HepG2 (cell line): ENCODE data around the gene RHBDD2. TPM values are rescaled to one million over a fixed set of nuclear protein-coding genes. Genes with fewer than 3 reads are reported as not detected.

Experiments used
- ATAC-seq: fragments of 200-7000 bp; cut with Tn5 transposase; 3 replicates; pipeline ENCODE4 v1.9.1; 2020; ENCODE audit warnings: mild to moderate bottlenecking, moderate library complexity
- BruUV-seq: library from RNA; stranded (reverse); fragments of 400-500 nt; replicated peaks from 2 replicates; lab custom pipeline; 2021; lab: Mats Ljungman, UMichigan
- CTCF ChIA-PET: fragments of 300-600 bp; formaldehyde crosslinking; extraction: SDS; loops from one replicate; lab custom pipeline; 2021; ENCODE audit warnings: low total read pairs, inconsistent platforms, low intra/inter-chr PET ratio; lab: Yijun Ruan, JAX
- POLR2A ChIA-PET: fragments of 350-600 bp; sonication (Branson Sonifier 250); formaldehyde crosslinking; loops from one replicate; lab custom pipeline; 2020; ENCODE audit warnings: antibody characterized with exemption, inconsistent platforms; lab: Yijun Ruan, JAX
- DNase-seq: peaks from one replicate; pipeline ENCODE4 v3.0.0-alpha.2; 2015; ENCODE audit warnings: low spot score
- FAIRE-seq: peaks from 3 replicates; lab custom pipeline; 2011; peaks lifted over from hg19 to GRCh38; lab: Jason Lieb, UNC
- H2AFZ ChIP-seq: one replicate; pipeline ENCODE4 v1.6.1; 2011; ENCODE audit warnings: low read length, inconsistent platforms
- H3K27ac ChIP-seq: fragments of 300-600 bp; 3 replicates; pipeline ENCODE4 v1.8.0; 2011; ENCODE audit warnings: mixed run types, mild to moderate bottlenecking, mixed read lengths, low read length, inconsistent platforms; ENCODE audit not compliant: insufficient read depth; ENCODE audit errors: extremely low read length
- H3K27me3 ChIP-seq, 2 experiments: fragments of 200-600 bp in 1 of 2; 2 replicates in 1 of 2; 3 replicates in 1 of 2; pipeline versions ENCODE4 v1.6.0 to v1.8.0; 2011; ENCODE audit warnings: low read length in 2 of 2, mild to moderate bottlenecking in 2 of 2, moderate library complexity in 2 of 2, inconsistent platforms in 1 of 2; ENCODE audit not compliant: insufficient read depth in 2 of 2, control insufficient read depth in 1 of 2
- H3K36me3 ChIP-seq, 2 experiments: fragments of 200-600 bp in 1 of 2; replicated peaks in 1 of 2; 2 replicates in 1 of 2; 3 replicates in 1 of 2; pipeline versions ENCODE4 v1.5.1 to v1.8.0; 2011; ENCODE audit warnings: low read length in 2 of 2, inconsistent platforms in 1 of 2; ENCODE audit not compliant: insufficient read depth in 2 of 2, control insufficient read depth in 1 of 2
- H3K4me1 ChIP-seq: 2 replicates; pipeline ENCODE4 v1.5.1; 2012; ENCODE audit warnings: low read length, inconsistent platforms; ENCODE audit not compliant: insufficient read depth
- H3K4me2 ChIP-seq: 2 replicates; pipeline ENCODE4 v1.6.0; 2011; ENCODE audit warnings: low read depth, low read length, inconsistent platforms
- H3K4me3 ChIP-seq, 3 experiments: fragments of 200-600 bp in 1 of 3; sonication (generic), shearing (Covaris generic) in 1 of 3; replicated peaks in 1 of 3; 2 replicates each; pipeline ENCODE4 v1.5.1; 2011 to 2016; ENCODE audit warnings: low read length in 3 of 3, inconsistent platforms in 2 of 3, low read depth in 2 of 3, mild to moderate bottlenecking in 2 of 3, control low read depth in 1 of 3, mixed read lengths in 1 of 3; ENCODE audit not compliant: insufficient read depth in 1 of 3
- H3K79me2 ChIP-seq: one replicate; pipeline ENCODE4 v1.6.1; 2011; ENCODE audit warnings: low read length, inconsistent platforms; ENCODE audit not compliant: insufficient read depth
- H3K9ac ChIP-seq: 2 replicates; pipeline ENCODE4 v1.6.0; 2011; ENCODE audit warnings: mild to moderate bottlenecking, low read depth, low read length, inconsistent platforms; ENCODE audit not compliant: insufficient read depth
- H3K9me3 ChIP-seq: 2 replicates; pipeline ENCODE4 v1.5.1; 2012; ENCODE audit warnings: mild to moderate bottlenecking, low read length
- H4K20me1 ChIP-seq: 2 replicates; pipeline ENCODE4 v1.6.0; 2011; ENCODE audit warnings: inconsistent platforms, mild to moderate bottlenecking, low read length, moderate library complexity; ENCODE audit not compliant: insufficient read depth
- DDIT3 ChIP-seq: sonication (generic); formaldehyde crosslinking; IDR thresholded peaks from 2 replicates; pipeline ENCODE4 v1.4.0; 2020; ENCODE audit warnings: mild to moderate bottlenecking, missing genetic modification reagents
- EP300 ChIP-seq, 3 experiments: sonication (generic) in 1 of 3; formaldehyde crosslinking in 1 of 3; IDR thresholded peaks; 2 replicates each; pipeline versions ENCODE4 v1.5.1 to v1.6.1; 2011 to 2020; ENCODE audit warnings: low read depth in 2 of 3, low read length in 2 of 3, borderline replicate concordance in 1 of 3, improper control_type of control experiment in 1 of 3, mild to moderate bottlenecking in 1 of 3, missing genetic modification reagents in 1 of 3, moderate library complexity in 1 of 3
- ETV5 ChIP-seq: IDR thresholded peaks from 2 replicates; pipeline ENCODE4 v1.6.1; 2018; ENCODE audit warnings: missing biosample characterization, missing genetic modification reagents, inconsistent platforms, borderline replicate concordance
- FOSL2 ChIP-seq: sonication (generic); formaldehyde crosslinking; IDR thresholded peaks from 2 replicates; pipeline ENCODE4 v1.4.0; 2020; ENCODE audit warnings: missing genetic modification reagents
- HCFC1 ChIP-seq: fragments of 150-350 bp; IDR thresholded peaks from 2 replicates; pipeline ENCODE4 v1.6.1; 2014; ENCODE audit warnings: low read depth, low read length
- JARID2 ChIP-seq: sonication (generic); formaldehyde crosslinking; IDR thresholded peaks from 2 replicates; pipeline ENCODE4 v1.8.1; 2023; ENCODE audit warnings: missing genetic modification reagents, inconsistent platforms; ENCODE audit not compliant: insufficient replicate concordance
- MLXIP ChIP-seq: sonication (generic); formaldehyde crosslinking; IDR thresholded peaks from 2 replicates; pipeline ENCODE4 v1.9.0; 2021; ENCODE audit warnings: missing genetic modification reagents, borderline replicate concordance
- NCOA5 ChIP-seq: sonication (generic); formaldehyde crosslinking; IDR thresholded peaks from 2 replicates; pipeline ENCODE4 v1.4.0; 2020; ENCODE audit warnings: missing genetic modification reagents
- NR1H2 ChIP-seq: sonication (generic); formaldehyde crosslinking; IDR thresholded peaks from 2 replicates; pipeline ENCODE4 v1.8.1; 2022; ENCODE audit warnings: low read depth, missing genetic modification reagents, borderline replicate concordance
- POLR2A ChIP-seq, 2 experiments: IDR thresholded peaks; 2 replicates each; pipeline ENCODE4 v1.6.1; 2011; ENCODE audit warnings: low read depth in 2 of 2, low read length in 2 of 2, mild to moderate bottlenecking in 1 of 2, moderate library complexity in 1 of 2; ENCODE audit not compliant: insufficient read depth in 1 of 2
- PRDM4 ChIP-seq: sonication (generic); formaldehyde crosslinking; IDR thresholded peaks from 2 replicates; pipeline ENCODE4 v1.9.0; 2021; ENCODE audit warnings: missing genetic modification reagents, borderline replicate concordance
- SMC3 ChIP-seq: IDR thresholded peaks from 2 replicates; pipeline ENCODE4 v1.6.1; 2011; ENCODE audit warnings: low read length, improper control_type of control experiment
- SNAPC2 ChIP-seq: sonication (generic); formaldehyde crosslinking; IDR thresholded peaks from 2 replicates; pipeline ENCODE4 v1.8.1; 2022; ENCODE audit warnings: mild to moderate bottlenecking, missing genetic modification reagents
- SOX6 ChIP-seq, 2 experiments: fragments of 450-650 bp in 1 of 2; sonication (generic) in 1 of 2; formaldehyde crosslinking in 1 of 2; IDR thresholded peaks; 2 replicates each; pipeline versions ENCODE4 v1.4.0 to v1.6.1; 2017 to 2020; ENCODE audit warnings: antibody characterized with exemption in 1 of 2, mild to moderate bottlenecking in 1 of 2, missing genetic modification reagents in 1 of 2
- TEAD3 ChIP-seq: optimal IDR thresholded peaks from 2 replicates; pipeline ENCODE3; 2016; ENCODE audit warnings: borderline replicate concordance
- ZNF776 ChIP-seq: sonication (generic); formaldehyde crosslinking; IDR thresholded peaks from 2 replicates; pipeline ENCODE4 v1.4.0; 2020; ENCODE audit warnings: mild to moderate bottlenecking, missing genetic modification reagents
- WGBS: methylation state at CpG from one replicate; pipeline ENCODE4 v1.1.6; 2017; ENCODE audit warnings: low lambda C conversion rate; 5-methylcytosine and 5-hydroxymethylcytosine counted together
- in situ Hi-C: cut with HindIII; loops from 2 replicates; pipeline ENCODE4 v1.10.0; 2017; ENCODE audit warnings: low pct_unique_long_range_greater_than_20kb; ENCODE audit not compliant: extremely low pct_ligation_motif_present
- intact Hi-C: fragments of 100-400 bp; cut with micrococcal nuclease; formaldehyde crosslinking; loops from one replicate; pipeline ENCODE4 v1.10.0; 2022; ENCODE audit not compliant: unreplicated experiment
- polyA plus RNA-seq, 8 experiments: library from polyadenylated mRNA; depleted of rRNA in 3 of 8; stranded (reverse) in 7 of 8; unstranded in 1 of 8; fragments of >200 nt; fragmentation: Illumina TruSeq in 4 of 8; extraction: Trizol in 4 of 8; gene quantifications; 2 replicates each; pipeline versions ENCODE4 v1.2.1 to v1.2.3, GENCODE V29; 2011 to 2016; ENCODE audit warnings: low read depth in 4 of 8, missing spikeins in 1 of 8, mixed read lengths in 1 of 8; ENCODE audit not compliant: insufficient read depth in 1 of 8
- total RNA-seq, 5 experiments: library from RNA; depleted of rRNA; stranded (reverse); fragments of >200 nt; fragmentation: Illumina TruSeq; extraction: Trizol; gene quantifications; 2 replicates each; pipeline ENCODE4 v1.2.3, GENCODE V29; 2016; ENCODE audit warnings: low read depth in 1 of 5

RHBDD2 gene
- total and polyA plus RNA-seq, 2 of the 13 experiments (the other 11 are each of a cell fraction or from before 2014, with no cell fraction given): 23.1 to 26.4 TPM

GRCh38 chr7:75842836-75843446 is 35.9 kb upstream of the RHBDD2 start:
- no TSS peak for BruUV-seq
- no peaks in the 10 kb centered on the region for H3K27me3 ChIP-seq
- H3K9me3 ChIP-seq: no peaks in the 10 kb centered on the region
- ChIA-PET CTCF (no interaction called here), POLR2A (no interaction called here)
- H2AFZ ChIP-seq: no peak overlapping the region
- no peak overlapping the region for H3K4me3 ChIP-seq
- peak overlapping the region; percentile 25; the same call in 1 of the 2 replicates for H3K4me2 ChIP-seq
- WGBS: 31% methylated on average over 8 of the region's 8 CpGs
- no peaks in the 10 kb centered on the region for H3K79me2 ChIP-seq
- FAIRE-seq (no peak), DNase-seq (peak; percentile 33), ATAC-seq (peak; percentile 66)
- H3K36me3 ChIP-seq: no peaks in the 10 kb centered on the region
- H3K27ac ChIP-seq: no peak overlapping the region
- peaks cover 15% of the 10 kb centered on the region for H3K4me1 ChIP-seq
- H3K9ac ChIP-seq: no peak overlapping the region
- intact Hi-C loops: no loop called here
- in situ Hi-C loops: no loop called here
- H4K20me1 ChIP-seq: no peaks in the 10 kb centered on the region
- TF ChIP-seq PRDM4 (CRISPR knock-in tag): no peak
- peak; percentile 87; the same call in 1 of the 2 replicates for TF ChIP-seq SNAPC2 (CRISPR knock-in tag)
- no peak for TF ChIP-seq TEAD3 (CRISPR knock-in tag)
- no peak for TF ChIP-seq HCFC1
- no peak for TF ChIP-seq NCOA5
- no peak for TF ChIP-seq JARID2 (CRISPR knock-in tag)
- TF ChIP-seq NR1H2 (CRISPR knock-in tag): no peak
- no peak for TF ChIP-seq MLXIP
- no peak for TF ChIP-seq DDIT3 (CRISPR knock-in tag)
- peak in 1 of 2 experiments; percentile 43; a peak in 1 of 4 replicates for TF ChIP-seq POLR2A (IDR thresholded peaks at IDR 0.05; ENCODE audit: insufficient read depth in 1 of 2, low read depth in 2 of 2, low read length in 2 of 2)
- peak; percentile 91 for TF ChIP-seq FOSL2 (CRISPR knock-in tag)
- TF ChIP-seq SOX6 (IDR thresholded peaks at IDR 0.05): no peak
- TF ChIP-seq SOX6 (CRISPR knock-in tag; IDR thresholded peaks at IDR 0.05): peak; percentile 83
- TF ChIP-seq ETV5 (CRISPR knock-in tag): peak; percentile 45; the same call in 1 of the 2 replicates
- no peak for TF ChIP-seq SMC3
- TF ChIP-seq EP300 (IDR thresholded peaks at IDR 0.05; ENCODE audit: low read depth in 2 of 2, low read length in 2 of 2): peak in 1 of 2 experiments; percentile 37; a peak in 1 of 4 replicates
- no peak for TF ChIP-seq EP300 (CRISPR knock-in tag; IDR thresholded peaks at IDR 0.05; ENCODE audit: borderline replicate concordance)
- no peak for TF ChIP-seq ZNF776 (CRISPR knock-in tag)
